ENCODE data around the gene PLCB1.

DNA sequence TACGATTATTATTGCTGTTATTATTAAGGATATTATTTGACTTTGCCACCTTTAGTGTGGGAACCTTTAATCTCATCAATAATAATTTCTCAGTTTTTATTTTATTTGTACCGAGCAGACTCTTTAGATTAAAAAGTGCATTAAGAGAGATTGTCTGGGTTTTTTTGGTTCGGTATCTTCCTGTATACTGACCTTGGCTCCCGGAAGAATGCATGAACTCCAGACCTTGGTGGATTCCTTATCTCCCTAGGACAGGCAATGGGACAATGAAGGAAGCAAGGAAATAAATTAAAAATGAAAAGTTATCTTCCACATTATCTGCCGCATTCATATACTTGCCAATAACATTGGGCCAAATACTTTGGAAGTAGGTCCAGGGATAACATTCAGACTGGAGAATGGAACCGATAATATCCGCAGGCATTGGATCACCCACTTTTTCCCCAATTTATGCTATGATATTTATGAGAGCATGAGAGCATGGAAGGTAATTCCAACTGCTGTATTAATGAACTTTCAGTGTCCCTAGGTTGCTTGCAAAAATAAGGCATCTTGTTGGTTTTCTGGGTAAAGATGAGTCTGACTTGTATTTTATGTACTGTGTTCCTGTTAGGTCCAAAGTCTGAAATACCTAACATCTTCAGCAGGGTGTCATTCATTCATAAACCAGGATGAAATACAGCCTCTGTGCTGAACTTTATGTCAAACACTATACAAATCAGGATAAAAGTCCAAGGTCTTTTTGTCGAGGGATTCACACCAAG lies 232.1 kb downstream of the PLCB1 start:
- TF ChIP-seq, protein P1, sequence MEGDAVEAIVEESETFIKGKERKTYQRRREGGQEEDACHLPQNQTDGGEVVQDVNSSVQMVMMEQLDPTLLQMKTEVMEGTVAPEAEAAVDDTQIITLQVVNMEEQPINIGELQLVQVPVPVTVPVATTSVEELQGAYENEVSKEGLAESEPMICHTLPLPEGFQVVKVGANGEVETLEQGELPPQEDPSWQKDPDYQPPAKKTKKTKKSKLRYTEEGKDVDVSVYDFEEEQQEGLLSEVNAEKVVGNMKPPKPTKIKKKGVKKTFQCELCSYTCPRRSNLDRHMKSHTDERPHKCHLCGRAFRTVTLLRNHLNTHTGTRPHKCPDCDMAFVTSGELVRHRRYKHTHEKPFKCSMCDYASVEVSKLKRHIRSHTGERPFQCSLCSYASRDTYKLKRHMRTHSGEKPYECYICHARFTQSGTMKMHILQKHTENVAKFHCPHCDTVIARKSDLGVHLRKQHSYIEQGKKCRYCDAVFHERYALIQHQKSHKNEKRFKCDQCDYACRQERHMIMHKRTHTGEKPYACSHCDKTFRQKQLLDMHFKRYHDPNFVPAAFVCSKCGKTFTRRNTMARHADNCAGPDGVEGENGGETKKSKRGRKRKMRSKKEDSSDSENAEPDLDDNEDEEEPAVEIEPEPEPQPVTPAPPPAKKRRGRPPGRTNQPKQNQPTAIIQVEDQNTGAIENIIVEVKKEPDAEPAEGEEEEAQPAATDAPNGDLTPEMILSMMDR (optimal IDR thresholded peaks at IDR 0.05 in 1 of 3, IDR thresholded peaks at IDR 0.05 in 1 of 3, conservative IDR thresholded peaks at IDR 0.05 in 1 of 3; ENCODE audit: extremely low read depth in 1 of 3, insufficient read depth in 2 of 3, low read length in 3 of 3), result no peak
- TF ChIP-seq EZH2 (IDR thresholded peaks at IDR 0.05; ENCODE audit: low read length), result no peak

Data from keratinocyte (primary cell).